ENCODE data around the gene SH2D6.

GRCh38 chr2:85447222-85447585 is 28.7 kb downstream of the SH2D6 start:
- TF ChIP-seq CTCF (IDR thresholded peaks at IDR 0.05) (no peak), POLR2A (IDR thresholded peaks at IDR 0.05) (no peak)
